Hepatocyte (in vitro differentiated cells): ENCODE results near the gene SLITRK5.

Experiments used
- CTCF ChIP-seq: fragments of 200-600 bp; sonication (generic); IDR thresholded peaks from 2 replicates; pipeline ENCODE4 v1.5.1; 2016; ENCODE audit warnings: antibody characterized with exemption, mild to moderate bottlenecking; ENCODE audit not compliant: poor library complexity
- EZH2phosphoT487 ChIP-seq: fragments of 200-600 bp; sonication (generic); IDR thresholded peaks from one replicate; pipeline ENCODE4 v1.6.1; 2018; ENCODE audit warnings: antibody characterized with exemption, mild to moderate bottlenecking, low read depth, moderate library complexity; ENCODE audit not compliant: unreplicated experiment, severe bottlenecking

- TF ChIP-seq CTCF (no peak), EZH2phosphoT487 (no peak)
Observed at GRCh38 chr13:87678372-87678752, 7.2 kb downstream of the SLITRK5 start.
